B cell (primary cell): ENCODE measurements around the gene TBC1D32. TPM values are rescaled to one million over a fixed set of nuclear protein-coding genes. Genes with fewer than 3 reads are reported as not detected.

Experiments
- ATAC-seq: fragments of 200-7000 bp; cut with Tn5 transposase; one replicate; pipeline ENCODE4 v1.10.0; 2021; ENCODE audit warnings: low read depth, mild to moderate bottlenecking, moderate number of reproducible peaks, moderate library complexity
- CTCF ChIA-PET: fragments of 350-600 bp; sonication (Branson Sonifier 250); formaldehyde crosslinking; loops from one replicate; lab custom pipeline; 2021; ENCODE audit warnings: antibody characterized with exemption, inconsistent platforms; lab: Charles Lee
- POLR2A ChIA-PET: fragments of 350-600 bp; sonication (Branson Sonifier 250); formaldehyde crosslinking; loops from one replicate; lab custom pipeline; 2021; ENCODE audit warnings: antibody characterized with exemption; lab: Charles Lee
- DNase-seq: peaks from one replicate; pipeline ENCODE4 v3.0.0; 2013
- H2AFZ ChIP-seq: 2 replicates; pipeline ENCODE4 v1.6.1; 2012; ENCODE audit warnings: mild to moderate bottlenecking, low read depth, low read length; ENCODE audit not compliant: insufficient read depth, poor library complexity, severe bottlenecking
- H3K27ac ChIP-seq, 2 donors: 1 replicate in 1 of 2; 2 replicates in 1 of 2; pipeline ENCODE4 v1.5.1; 2012 to 2013; ENCODE audit warnings: low read length in 2 of 2, mild to moderate bottlenecking in 2 of 2, moderate library complexity in 1 of 2
- H3K27me3 ChIP-seq, 4 experiments: fragments of 200-600 bp in 1 of 4; sonication (generic) in 1 of 4; replicated peaks in 1 of 4; 1 replicate in 2 of 4; 2 replicates in 2 of 4; pipeline versions ENCODE4 v1.6.1 to v1.7.0; 2013 to 2016; ENCODE audit warnings: low read length in 3 of 4, mild to moderate bottlenecking in 2 of 4, mixed read lengths in 1 of 4, moderate library complexity in 1 of 4; ENCODE audit not compliant: insufficient read depth in 4 of 4, control insufficient read depth in 3 of 4; ENCODE audit errors: control extremely low read depth in 1 of 4
- H3K36me3 ChIP-seq, 2 experiments: replicated peaks in 1 of 2; 1 replicate in 1 of 2; 2 replicates in 1 of 2; pipeline versions ENCODE4 v1.6.1 to v1.7.1; 2013; ENCODE audit warnings: low read length in 1 of 2; ENCODE audit not compliant: insufficient read depth in 2 of 2, control insufficient read depth in 1 of 2; ENCODE audit errors: control extremely low read depth in 1 of 2, extremely low read depth in 1 of 2
- H3K4me1 ChIP-seq, 2 donors: fragments of 200-600 bp in 1 of 2; sonication (generic) in 1 of 2; 1 replicate in 1 of 2; 2 replicates in 1 of 2; pipeline versions ENCODE4 v1.5.1 to v1.6.1; 2013 to 2017; ENCODE audit warnings: low read length in 2 of 2; ENCODE audit not compliant: control insufficient read depth in 2 of 2, insufficient read depth in 2 of 2
- H3K4me2 ChIP-seq: replicated peaks from 2 replicates; pipeline ENCODE3; 2012; ENCODE audit warnings: mild to moderate bottlenecking, low read depth, low read length; ENCODE audit not compliant: poor library complexity, severe bottlenecking
- H3K4me3 ChIP-seq, 5 experiments: fragments of 200-600 bp in 1 of 5; sonication (generic) in 1 of 5; 1 replicate in 3 of 5; 2 replicates in 2 of 5; pipeline versions ENCODE4 v1.5.1 to v1.7.0; 2011 to 2016; ENCODE audit warnings: low read length in 4 of 5, mild to moderate bottlenecking in 4 of 5, low read depth in 2 of 5, control low read depth in 1 of 5, moderate library complexity in 1 of 5; ENCODE audit not compliant: insufficient read depth in 1 of 5; ENCODE audit errors: control extremely low read depth in 1 of 5, extremely low read depth in 1 of 5
- H3K79me2 ChIP-seq: fragments of 200-600 bp; sonication (generic); one replicate; pipeline ENCODE4 v1.6.0; 2016; ENCODE audit warnings: low read length; ENCODE audit not compliant: control insufficient read depth, insufficient read depth
- H3K9ac ChIP-seq: fragments of 200-600 bp; sonication (generic); 2 replicates; pipeline ENCODE4 v1.6.1; 2017; ENCODE audit warnings: mild to moderate bottlenecking, low read length, moderate library complexity
- H3K9me3 ChIP-seq, 3 donors: one replicate each; pipeline versions ENCODE4 v1.6.1 to v1.7.1; 2013; ENCODE audit warnings: low read length in 2 of 3; ENCODE audit not compliant: control insufficient read depth in 2 of 3, insufficient read depth in 1 of 3; ENCODE audit errors: control extremely low read depth in 1 of 3
- H4K20me1 ChIP-seq: 2 replicates; pipeline ENCODE4 v1.6.0; 2012; ENCODE audit warnings: mild to moderate bottlenecking, low read length; ENCODE audit not compliant: insufficient read depth, control insufficient read depth, poor library complexity, severe bottlenecking
- H3K27ac Mint-ChIP-seq: one replicate; pipeline ENCODE4 v1.8.0; 2021; ENCODE audit warnings: mixed read lengths
- H3K27me3 Mint-ChIP-seq: one replicate; pipeline ENCODE4 v1.8.0; 2021; ENCODE audit warnings: mixed read lengths
- H3K4me1 Mint-ChIP-seq: one replicate; pipeline ENCODE4 v1.8.0; 2021; ENCODE audit warnings: mixed read lengths
- H3K4me3 Mint-ChIP-seq: one replicate; pipeline ENCODE4 v1.8.0; 2021; ENCODE audit warnings: mixed read lengths
- H3K9me3 Mint-ChIP-seq: one replicate; pipeline ENCODE4 v1.8.0; 2022; ENCODE audit warnings: mixed read lengths; ENCODE audit not compliant: insufficient read depth
- CTCF ChIP-seq: fragments of 200-600 bp; IDR thresholded peaks from one replicate; pipeline ENCODE4 v1.8.0; 2022; ENCODE audit warnings: antibody characterized with exemption, mild to moderate bottlenecking
- EZH2 ChIP-seq: IDR thresholded peaks from 2 replicates; pipeline ENCODE4 v1.6.1; 2012; ENCODE audit warnings: borderline replicate concordance, low read depth, mild to moderate bottlenecking, moderate library complexity, low read length; ENCODE audit not compliant: insufficient read depth, poor library complexity, severe bottlenecking
- WGBS: methylation state at CpG from one replicate; pipeline ENCODE4 v1.1.5; 2013; ENCODE audit warnings: missing lambda C conversion rate; ENCODE audit not compliant: insufficient coverage; 5-methylcytosine and 5-hydroxymethylcytosine counted together
- intact Hi-C: fragments of 100-400 bp; cut with micrococcal nuclease; formaldehyde crosslinking; loops from one replicate; pipeline ENCODE4 v1.10.0; 2022
- polyA plus RNA-seq: library from polyadenylated mRNA; depleted of rRNA; stranded (reverse); fragments of >200 nt; gene quantifications from 2 replicates; pipeline ENCODE4 v1.2.3, GENCODE V29; 2012
- total RNA-seq, 2 donors: library from RNA; stranded (reverse); fragments of 120-200 nt in 1 of 2; gene quantifications; 1 replicate in 1 of 2; 2 replicates in 1 of 2; pipeline versions ENCODE4 v1.2.3 to v1.2.4, GENCODE V29; 2013 to 2022

TBC1D32 gene
- total and polyA plus RNA-seq, 2 donors (not counting 1 experiment from before 2014, with no cell fraction given) = 9.0 to 20.9 TPM

- no peaks in the 10 kb centered on the region for H3K4me1 Mint-ChIP-seq
- no peaks in the 10 kb centered on the region for H3K9me3 ChIP-seq
- TF ChIP-seq EZH2 (no peak), CTCF (no peak)
- intact Hi-C loops = no loop called here
- H2AFZ ChIP-seq = no peak overlapping the region
- CTCF ChIA-PET = no interaction called here
- H3K79me2 ChIP-seq = no peaks in the 10 kb centered on the region
- DNase-seq (no peak), ATAC-seq (no peak)
- H3K4me1 ChIP-seq = no peaks in the 10 kb centered on the region
- H3K9ac ChIP-seq = no peak overlapping the region
- no peaks in the 10 kb centered on the region for H3K36me3 ChIP-seq
- H3K27ac Mint-ChIP-seq = no peak overlapping the region
- H3K27ac ChIP-seq = no peak overlapping the region
- no peaks in the 10 kb centered on the region for H3K9me3 Mint-ChIP-seq
- WGBS = no CpG with 5 or more reads among the region's 1 CpG
- H3K4me3 ChIP-seq = no peak overlapping the region
- POLR2A ChIA-PET = no interaction called here
- no peaks in the 10 kb centered on the region for H3K27me3 ChIP-seq
- no peaks in the 10 kb centered on the region for H4K20me1 ChIP-seq
- H3K4me2 ChIP-seq = no peak overlapping the region
- no peak overlapping the region for H3K4me3 Mint-ChIP-seq
- H3K27me3 Mint-ChIP-seq = no peaks in the 10 kb centered on the region
Observed at GRCh38 chr6:121310495-121310894, 23.8 kb downstream of the TBC1D32 start.

- Histone ChIP-seq H3K36me3 (no peaks in the 10 kb centered on the region), H2AFZ (no peak overlapping the region), H3K9ac (no peak overlapping the region), H3K9me3 (no peaks in the 10 kb centered on the region), H3K79me2 (no peaks in the 10 kb centered on the region), H4K20me1 (no peaks in the 10 kb centered on the region), H3K4me1 (no peaks in the 10 kb centered on the region), H3K4me3 (no peak overlapping the region), H3K27me3 (no peaks in the 10 kb centered on the region), H3K27ac (no peak overlapping the region), H3K4me2 (no peak overlapping the region)
- ChIA-PET POLR2A (no interaction called here), CTCF (no interaction called here)
- DNase-seq (no peak), ATAC-seq (no peak)
- Mint-ChIP-seq H3K9me3 (no peaks in the 10 kb centered on the region), H3K27ac (no peak overlapping the region), H3K27me3 (no peaks in the 10 kb centered on the region), H3K4me1 (no peaks in the 10 kb centered on the region), H3K4me3 (no peak overlapping the region)
- TF ChIP-seq EZH2 (no peak), CTCF (no peak)
- intact Hi-C loops = loop anchor here (5.0 kb wide), 1 partner anchor 1978 kb away; no protein-coding TSS in a partner anchor
- no CpG with 5 or more reads among the region's 4 CpGs for WGBS
Observed at GRCh38 chr6:121309768-121310469, 24.4 kb downstream of the TBC1D32 start.
